ENCODE results near the gene BBS9. TPM values are rescaled to one million over a fixed set of nuclear protein-coding genes. Genes with fewer than 3 reads are reported as not detected.

BBS9 gene
- total RNA-seq, 2 experiments from 2014 or later = 13.7 to 17.2 TPM

Other genes starting within 250 kb of the BBS9 start
- gene KBTBD2, start 237.8 kb upstream of the BBS9 start, total RNA-seq = 10 to 100 TPM; 41.3 to 45.4 TPM
- under 1 TPM; 0.37 to 0.83 TPM for gene FKBP9, start 172.1 kb upstream of the BBS9 start, total RNA-seq
- gene NT5C3A, start 66.8 kb upstream of the BBS9 start, total RNA-seq = 10 to 100 TPM; 63.3 to 64.0 TPM
- 10 to 100 TPM; 12.8 to 13.6 TPM for gene RP9, start 20.2 kb upstream of the BBS9 start, total RNA-seq